ENCODE measurements around the gene SPTBN2. TPM values are rescaled to one million over a fixed set of nuclear protein-coding genes. Genes with fewer than 3 reads are reported as not detected.
A peak's percentile ranks its signal among the peaks of the same experiment; 100 is the strongest.

The SPTBN2 gene
- total RNA-seq, 2 experiments from 2014 or later = not detected

GRCh38 chr11:66752148-66752547 lies 23.1 kb upstream of the SPTBN2 start:
- no peak for DNase-seq
- CTCF ChIA-PET = no interaction called here
- ATAC-seq (ENCODE audit: poor library complexity) = no peak

GRCh38 chr11:66749091-66749490 lies 20.1 kb upstream of the SPTBN2 start:
- POLR2A ChIA-PET = no interaction called here
- intact Hi-C loops (cut with DNase I, micrococcal nuclease) = no loop called here
- Mint-ChIP-seq H3K36me3 (ENCODE audit: low read depth) (no peaks in the 10 kb centered on the region), H3K27me3 (no peaks in the 10 kb centered on the region), H3K27ac (no peak overlapping the region), H3K4me1 (ENCODE audit: low read depth) (peaks cover 11% of the 10 kb centered on the region), H3K9me3 (no peaks in the 10 kb centered on the region), H3K4me3 (no peak overlapping the region)
- H3K9me3 ChIP-seq (ENCODE audit: control insufficient read depth in 1 of 2, insufficient read depth in 1 of 2, low read length in 2 of 2) = no peaks in the 10 kb centered on the region
- no peaks in the 10 kb centered on the region for H3K27me3 ChIP-seq (ENCODE audit: control insufficient read depth in 1 of 2, insufficient read depth in 2 of 2, low read length in 2 of 2)
- ATAC-seq (ENCODE audit: poor library complexity) (no peak), DNase-seq (no peak)
- CTCF ChIA-PET = interaction anchor here (1.2 kb wide), 1 partner anchor 13 kb away, joined by 4 read pairs; no protein-coding TSS in a partner anchor
- no peak overlapping the region for H3K27ac ChIP-seq (ENCODE audit: low read depth in 1 of 2, low read length in 2 of 2)
- H3K4me1 ChIP-seq (ENCODE audit: insufficient read depth, low read length) = peaks cover 14% of the 10 kb centered on the region
- no peaks in the 10 kb centered on the region for H3K36me3 ChIP-seq (ENCODE audit: insufficient read depth, low read length)
- TF ChIP-seq CTCF (IDR thresholded peaks at IDR 0.05) = no peak
- H3K4me3 ChIP-seq (ENCODE audit: low read length) = no peak overlapping the region

More at GRCh38 chr11:66752148-66752547, 23.1 kb upstream of the SPTBN2 start:
- no peaks in the 10 kb centered on the region for H3K4me1 ChIP-seq (ENCODE audit: insufficient read depth, low read length)
- intact Hi-C loops (cut with DNase I, micrococcal nuclease) = no loop called here
- no peaks in the 10 kb centered on the region for H3K36me3 ChIP-seq (ENCODE audit: insufficient read depth, low read length)
- H3K9me3 Mint-ChIP-seq = no peaks in the 10 kb centered on the region
- no peak overlapping the region for H3K4me3 ChIP-seq (ENCODE audit: low read length)
- no peak overlapping the region for H3K27ac ChIP-seq (ENCODE audit: low read depth in 1 of 2, low read length in 2 of 2)
- TF ChIP-seq CTCF (IDR thresholded peaks at IDR 0.05) = no peak
- H3K4me1 Mint-ChIP-seq (ENCODE audit: low read depth) = peaks cover 3% of the 10 kb centered on the region
- H3K27me3 ChIP-seq (ENCODE audit: control insufficient read depth in 1 of 2, insufficient read depth in 2 of 2, low read length in 2 of 2) = no peaks in the 10 kb centered on the region
- no peaks in the 10 kb centered on the region for H3K9me3 ChIP-seq (ENCODE audit: control insufficient read depth in 1 of 2, insufficient read depth in 1 of 2, low read length in 2 of 2)
- no peaks in the 10 kb centered on the region for H3K36me3 Mint-ChIP-seq (ENCODE audit: low read depth)
- H3K27me3 Mint-ChIP-seq = no peaks in the 10 kb centered on the region
- POLR2A ChIA-PET = no interaction called here
- H3K4me3 Mint-ChIP-seq = no peak overlapping the region
- no peak overlapping the region for H3K27ac Mint-ChIP-seq

GRCh38 chr11:66747480-66747879 lies 18.5 kb upstream of the SPTBN2 start:
- no peak for ATAC-seq (ENCODE audit: poor library complexity)
- Mint-ChIP-seq H3K27me3 (no peaks in the 10 kb centered on the region), H3K4me3 (peak overlapping the region; percentile 61), H3K9me3 (no peaks in the 10 kb centered on the region), H3K4me1 (ENCODE audit: low read depth) (peaks cover 13% of the 10 kb centered on the region), H3K27ac (no peak overlapping the region), H3K36me3 (ENCODE audit: low read depth) (no peaks in the 10 kb centered on the region)
- Histone ChIP-seq H3K27ac (ENCODE audit: low read depth in 1 of 2, low read length in 2 of 2) (no peak overlapping the region), H3K4me3 (ENCODE audit: low read length) (no peak overlapping the region), H3K36me3 (ENCODE audit: insufficient read depth, low read length) (no peaks in the 10 kb centered on the region), H3K9me3 (ENCODE audit: control insufficient read depth in 1 of 2, insufficient read depth in 1 of 2, low read length in 2 of 2) (no peaks in the 10 kb centered on the region), H3K4me1 (ENCODE audit: insufficient read depth, low read length) (peaks cover 21% of the 10 kb centered on the region), H3K27me3 (ENCODE audit: control insufficient read depth in 1 of 2, insufficient read depth in 2 of 2, low read length in 2 of 2) (no peaks in the 10 kb centered on the region)
- TF ChIP-seq CTCF (IDR thresholded peaks at IDR 0.05) = no peak
- POLR2A ChIA-PET = no interaction called here
- intact Hi-C loops (cut with DNase I, micrococcal nuclease) = no loop called here
- no peak for DNase-seq
- CTCF ChIA-PET = interaction anchor here (0.9 kb wide), 1 partner anchor 87 kb away, joined by 4 read pairs; no protein-coding TSS in a partner anchor

Measured in CD4-positive, alpha-beta T cell (primary cell).